Astrocyte of the cerebellum (primary cell): ENCODE measurements around the gene NCF4.

Experiments
- DNase-seq: peaks from one replicate; pipeline ENCODE4 v3.0.0-alpha.2; 2011; ENCODE audit warnings: low read depth
- H3K4me3 ChIP-seq: 2 replicates; pipeline ENCODE4 v1.5.1; 2011; ENCODE audit warnings: mild to moderate bottlenecking, low read depth, low read length, moderate library complexity
- in situ Hi-C: cut with HindIII; loops from 2 replicates; pipeline ENCODE4 v1.10.0; 2017; ENCODE audit warnings: low sequenced_read_pairs
- TF ChIP-seq, protein P1 (sequence below): IDR thresholded peaks from 2 replicates; pipeline ENCODE4 v1.5.1; 2012; ENCODE audit warnings: low read length, low read depth, moderate library complexity, mild to moderate bottlenecking; ENCODE audit errors: missing control alignments

NCF4 gene

DNA sequence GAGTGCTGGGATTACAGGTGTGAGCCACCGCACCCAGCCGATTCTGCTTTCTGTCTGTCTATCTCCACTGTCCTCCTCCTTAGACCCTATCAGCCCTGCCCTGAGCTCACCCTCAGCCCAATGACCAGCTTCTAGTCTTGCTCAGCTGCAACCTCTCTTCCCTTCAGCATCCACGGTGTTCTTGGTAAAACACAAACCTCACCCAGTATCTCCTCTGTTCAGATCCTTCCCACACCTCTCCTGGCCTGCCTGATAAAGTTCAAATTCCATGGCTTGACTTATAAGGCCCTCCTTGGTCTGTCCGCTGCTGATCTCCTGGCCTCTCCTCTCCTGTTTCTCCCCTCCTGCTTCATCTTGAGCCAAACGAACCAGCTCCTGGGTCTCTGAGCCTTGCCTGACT, 14.5 kb upstream of the NCF4 start:
- no peak for DNase-seq
- no peak overlapping the region for H3K4me3 ChIP-seq
- TF ChIP-seq, protein P1, sequence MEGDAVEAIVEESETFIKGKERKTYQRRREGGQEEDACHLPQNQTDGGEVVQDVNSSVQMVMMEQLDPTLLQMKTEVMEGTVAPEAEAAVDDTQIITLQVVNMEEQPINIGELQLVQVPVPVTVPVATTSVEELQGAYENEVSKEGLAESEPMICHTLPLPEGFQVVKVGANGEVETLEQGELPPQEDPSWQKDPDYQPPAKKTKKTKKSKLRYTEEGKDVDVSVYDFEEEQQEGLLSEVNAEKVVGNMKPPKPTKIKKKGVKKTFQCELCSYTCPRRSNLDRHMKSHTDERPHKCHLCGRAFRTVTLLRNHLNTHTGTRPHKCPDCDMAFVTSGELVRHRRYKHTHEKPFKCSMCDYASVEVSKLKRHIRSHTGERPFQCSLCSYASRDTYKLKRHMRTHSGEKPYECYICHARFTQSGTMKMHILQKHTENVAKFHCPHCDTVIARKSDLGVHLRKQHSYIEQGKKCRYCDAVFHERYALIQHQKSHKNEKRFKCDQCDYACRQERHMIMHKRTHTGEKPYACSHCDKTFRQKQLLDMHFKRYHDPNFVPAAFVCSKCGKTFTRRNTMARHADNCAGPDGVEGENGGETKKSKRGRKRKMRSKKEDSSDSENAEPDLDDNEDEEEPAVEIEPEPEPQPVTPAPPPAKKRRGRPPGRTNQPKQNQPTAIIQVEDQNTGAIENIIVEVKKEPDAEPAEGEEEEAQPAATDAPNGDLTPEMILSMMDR, result no peak
- in situ Hi-C loops, result no loop called here

DNA sequence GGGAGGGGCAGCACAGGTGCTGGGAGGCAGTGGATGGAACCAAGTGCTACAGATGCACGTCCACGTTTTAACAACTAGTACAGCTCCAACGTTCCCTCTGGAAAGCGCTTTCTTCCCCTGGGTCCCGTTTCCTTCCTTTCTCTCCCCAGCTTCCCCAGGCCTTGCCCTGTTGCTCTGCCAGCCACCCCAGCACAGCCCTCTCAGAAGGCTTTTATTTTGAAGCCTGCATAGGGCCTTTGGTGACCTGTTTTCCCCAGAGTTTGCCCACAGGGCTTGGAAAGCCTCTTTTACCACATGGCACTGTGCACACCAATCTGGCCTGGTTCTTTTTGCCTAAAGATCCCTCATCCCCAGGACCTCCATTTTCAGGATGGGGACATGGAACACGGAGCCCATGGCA, 13.9 kb upstream of the NCF4 start:
- in situ Hi-C loops, result no loop called here
- TF ChIP-seq, protein P1, result no peak
- no peak overlapping the region for H3K4me3 ChIP-seq

DNA sequence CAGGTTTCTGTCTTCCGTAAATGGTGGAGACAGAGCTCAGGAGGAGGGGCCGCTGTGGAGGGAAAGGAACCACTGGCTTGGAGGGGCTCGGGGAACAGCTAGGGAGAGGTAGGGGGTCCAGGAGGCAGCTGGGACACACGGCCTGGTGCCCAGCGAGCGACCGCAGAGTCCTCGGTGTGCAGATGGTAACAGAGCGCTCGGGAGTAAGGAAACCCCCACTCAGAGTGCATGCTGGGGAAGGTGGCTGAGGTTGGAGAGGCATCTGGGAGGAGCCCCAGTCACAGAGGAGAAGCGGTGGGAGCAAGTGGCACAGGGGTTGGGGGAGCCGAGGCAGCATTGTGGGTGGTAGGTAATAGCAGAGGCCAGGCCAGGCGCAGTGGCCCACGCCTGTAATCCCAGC, 10.8 kb upstream of the NCF4 start:
- TF ChIP-seq, protein P1, result no peak
- H3K4me3 ChIP-seq, result no peak overlapping the region
- DNase-seq, result no peak
- in situ Hi-C loops, result no loop called here

More for the DNA sequence above, 13.9 kb upstream of the NCF4 start:
- no peak for DNase-seq

DNA sequence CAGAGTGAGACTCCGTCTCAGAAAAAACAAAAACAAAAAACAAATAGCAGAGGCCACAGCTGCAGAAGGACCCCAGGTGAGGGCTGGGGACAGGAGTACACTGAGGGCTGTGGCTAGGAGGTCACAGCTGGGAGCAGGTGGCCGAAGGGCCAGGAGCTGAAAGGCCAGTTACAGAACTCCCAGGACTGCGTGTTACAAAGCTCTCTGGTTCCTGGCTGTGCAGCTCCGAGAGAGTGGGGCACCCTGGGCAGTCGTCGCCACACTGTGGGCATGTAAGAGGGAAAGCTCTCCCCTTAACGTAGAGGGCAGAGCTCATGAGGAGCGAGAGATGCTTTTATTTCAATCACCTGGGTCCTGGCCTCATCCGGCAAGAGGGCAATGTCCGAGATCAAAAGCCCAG, 10.1 kb upstream of the NCF4 start:
- in situ Hi-C loops, result no loop called here
- no peak overlapping the region for H3K4me3 ChIP-seq
- no peak for DNase-seq
- TF ChIP-seq, protein P1, result no peak

DNA sequence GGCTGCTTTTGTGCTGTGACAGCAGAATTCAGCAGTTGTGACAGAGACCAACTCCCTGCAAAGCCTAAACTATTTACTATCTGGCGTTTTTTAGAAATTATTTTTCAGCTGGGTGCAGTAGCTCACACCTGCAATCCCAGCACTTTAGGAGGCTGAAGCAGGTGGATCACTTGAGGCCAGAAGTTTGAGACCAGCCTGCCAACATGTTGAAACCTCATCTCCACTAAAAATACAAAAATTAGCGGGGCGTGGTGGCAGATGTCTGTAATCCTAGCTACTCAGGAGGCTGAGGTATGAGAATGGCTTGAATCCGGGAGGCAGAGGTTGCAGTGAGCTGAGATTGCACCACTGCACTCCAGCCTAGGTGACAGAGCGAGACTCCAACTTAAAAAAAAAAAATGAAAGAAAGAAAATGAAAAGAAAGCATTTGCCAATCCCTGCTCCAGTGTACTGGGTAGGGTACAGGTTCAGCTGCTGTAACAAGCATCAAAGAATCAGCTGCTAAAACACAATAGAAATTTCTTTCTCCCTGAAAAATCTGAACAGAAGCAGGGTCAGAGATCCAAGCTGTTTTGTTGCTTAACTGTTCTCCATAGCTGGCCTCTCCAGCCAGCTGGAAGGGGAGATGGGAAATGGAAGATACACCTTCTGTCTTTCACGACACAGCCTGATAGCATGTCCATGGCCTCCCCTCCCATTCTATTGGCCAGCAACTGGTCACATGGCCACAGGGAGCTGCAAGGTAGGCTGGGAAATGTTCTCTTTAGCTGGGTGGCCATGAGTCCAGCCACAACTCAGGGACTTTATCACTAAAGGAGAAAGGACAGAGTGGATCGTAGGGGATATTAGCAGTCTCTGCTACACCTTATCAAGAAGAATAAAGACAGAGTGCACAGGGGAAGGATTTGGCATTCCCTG, 8.5 kb upstream of the NCF4 start:
- no peak overlapping the region for H3K4me3 ChIP-seq
- TF ChIP-seq, protein P1, result no peak
- in situ Hi-C loops, result no loop called here
- no peak for DNase-seq

DNA sequence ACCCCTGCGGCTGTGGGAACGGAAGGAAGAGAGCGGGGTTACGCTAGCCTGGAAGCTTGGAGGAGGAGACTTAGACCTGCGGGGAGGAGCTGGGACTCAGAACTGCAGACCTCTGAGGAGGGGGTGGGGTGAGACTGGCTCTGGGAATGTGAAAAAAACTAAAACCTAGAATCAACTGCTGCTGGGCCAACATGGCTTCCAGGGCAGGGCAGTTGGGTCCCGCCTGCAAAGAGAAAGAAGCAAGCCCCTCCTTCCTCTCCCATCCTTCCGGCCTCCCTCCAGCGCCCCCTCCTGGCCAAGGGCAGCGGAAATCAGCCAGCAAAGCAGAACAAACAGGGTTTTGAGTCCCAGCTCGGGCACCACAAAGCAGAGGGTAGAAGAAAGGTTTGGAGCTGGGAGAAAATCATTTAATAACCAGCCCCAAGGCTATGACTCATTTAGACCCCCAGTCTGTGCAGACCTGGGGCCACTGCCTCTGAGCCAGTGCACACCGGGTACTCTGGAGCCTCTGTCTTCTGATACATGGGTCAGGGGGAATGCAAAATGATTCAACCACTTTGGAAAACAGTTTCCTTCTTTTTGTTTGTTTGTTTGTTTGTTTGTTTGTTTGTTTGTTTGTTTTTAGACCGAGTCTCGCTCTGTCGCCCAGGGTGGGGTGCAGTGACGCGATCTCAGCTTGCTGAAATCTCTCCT, 7.3 kb upstream of the NCF4 start:
- H3K4me3 ChIP-seq, result no peak overlapping the region
- no peak for DNase-seq
- TF ChIP-seq, protein P1, result peak; percentile 58
- in situ Hi-C loops, result no loop called here
